ENCODE measurements around the gene FNIP1. TPM values are rescaled to one million over a fixed set of nuclear protein-coding genes. Genes with fewer than 3 reads are reported as not detected.
A peak's percentile ranks its signal among the peaks of the same experiment; 100 is the strongest.

The FNIP1 gene
- total and polyA plus RNA-seq, 2 of the 13 experiments (the other 11 are each of a cell fraction or from before 2014, with no cell fraction given), result 10.9 to 29.3 TPM

- TF ChIP-seq PTBP1 (IDR thresholded peaks at IDR 0.05; ENCODE audit: low read depth, low read length, poor library complexity, severe bottlenecking), result no peak
- TF ChIP-seq TRIM24 (CRISPR knock-in tag; IDR thresholded peaks at IDR 0.05), result no peak
- TF ChIP-seq ZBTB7A (CRISPR knock-in tag; IDR thresholded peaks at IDR 0.05), result peak; percentile 63; the same call in 1 of the 2 replicates
- TF ChIP-seq GATAD1 (CRISPR knock-in tag; IDR thresholded peaks at IDR 0.05), result peak; percentile 74
- peak; percentile 79; the same call in 1 of the 2 replicates for TF ChIP-seq ZBTB4 (CRISPR knock-in tag; IDR thresholded peaks at IDR 0.05; ENCODE audit: borderline replicate concordance)
- no peak for TF ChIP-seq FLYWCH1 (CRISPR knock-in tag; IDR thresholded peaks at IDR 0.05)
- peak; percentile 37; the same call in 1 of the 2 replicates for TF ChIP-seq BCL3 (CRISPR knock-in tag; IDR thresholded peaks at IDR 0.05)
- TF ChIP-seq FOXK2 (IDR thresholded peaks at IDR 0.05), result no peak
- no peak for TF ChIP-seq ZNF784 (CRISPR knock-in tag; IDR thresholded peaks at IDR 0.05; ENCODE audit: borderline replicate concordance)
- no peak for TF ChIP-seq SCMH1 (CRISPR knock-in tag; IDR thresholded peaks at IDR 0.05; ENCODE audit: borderline replicate concordance)
- no peak; the same call in 1 of the 2 replicates for TF ChIP-seq ZSCAN29 (CRISPR knock-in tag; conservative IDR thresholded peaks at IDR 0.05)
- peak; percentile 80 for TF ChIP-seq POLR2AphosphoS5 (IDR thresholded peaks at IDR 0.05; ENCODE audit: low read depth, low read length)
- TF ChIP-seq SMARCE1 (IDR thresholded peaks at IDR 0.05; ENCODE audit: borderline replicate concordance), result no peak
- TF ChIP-seq PRMT3 (CRISPR knock-in tag; IDR thresholded peaks at IDR 0.05; ENCODE audit: borderline replicate concordance, low read depth), result peak; percentile 81; the same call in 1 of the 2 replicates
- no peak for TF ChIP-seq ZNF274 (CRISPR knock-in tag; IDR thresholded peaks at IDR 0.05)
- peak; percentile 42; the same call in 1 of the 2 replicates for TF ChIP-seq NR1H2 (CRISPR knock-in tag; IDR thresholded peaks at IDR 0.05; ENCODE audit: borderline replicate concordance, low read depth)
- no peak for TF ChIP-seq RNF2 (conservative IDR thresholded peaks at IDR 0.05; ENCODE audit: low read depth)
- TF ChIP-seq ZNF138 (CRISPR knock-in tag; IDR thresholded peaks at IDR 0.05; ENCODE audit: low read depth), result no peak
- TF ChIP-seq PCBP1 (IDR thresholded peaks at IDR 0.05; ENCODE audit: borderline replicate concordance, low read depth, low read length), result no peak
- peak; percentile 53 for TF ChIP-seq RAD51 (IDR thresholded peaks at IDR 0.05; ENCODE audit: borderline replicate concordance)
- TF ChIP-seq, protein P1, sequence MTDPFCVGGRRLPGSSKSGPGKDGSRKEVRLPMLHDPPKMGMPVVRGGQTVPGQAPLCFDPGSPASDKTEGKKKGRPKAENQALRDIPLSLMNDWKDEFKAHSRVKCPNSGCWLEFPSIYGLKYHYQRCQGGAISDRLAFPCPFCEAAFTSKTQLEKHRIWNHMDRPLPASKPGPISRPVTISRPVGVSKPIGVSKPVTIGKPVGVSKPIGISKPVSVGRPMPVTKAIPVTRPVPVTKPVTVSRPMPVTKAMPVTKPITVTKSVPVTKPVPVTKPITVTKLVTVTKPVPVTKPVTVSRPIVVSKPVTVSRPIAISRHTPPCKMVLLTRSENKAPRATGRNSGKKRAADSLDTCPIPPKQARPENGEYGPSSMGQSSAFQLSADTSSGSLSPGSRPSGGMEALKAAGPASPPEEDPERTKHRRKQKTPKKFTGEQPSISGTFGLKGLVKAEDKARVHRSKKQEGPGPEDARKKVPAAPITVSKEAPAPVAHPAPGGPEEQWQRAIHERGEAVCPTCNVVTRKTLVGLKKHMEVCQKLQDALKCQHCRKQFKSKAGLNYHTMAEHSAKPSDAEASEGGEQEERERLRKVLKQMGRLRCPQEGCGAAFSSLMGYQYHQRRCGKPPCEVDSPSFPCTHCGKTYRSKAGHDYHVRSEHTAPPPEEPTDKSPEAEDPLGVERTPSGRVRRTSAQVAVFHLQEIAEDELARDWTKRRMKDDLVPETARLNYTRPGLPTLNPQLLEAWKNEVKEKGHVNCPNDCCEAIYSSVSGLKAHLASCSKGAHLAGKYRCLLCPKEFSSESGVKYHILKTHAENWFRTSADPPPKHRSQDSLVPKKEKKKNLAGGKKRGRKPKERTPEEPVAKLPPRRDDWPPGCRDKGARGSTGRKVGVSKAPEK (CRISPR knock-in tag; IDR thresholded peaks at IDR 0.05; ENCODE audit: borderline replicate concordance), result 0 out of 2 replicates have a peak, but pooled peaks have one; percentile 85
Observed at GRCh38 chr5:131634996-131635683, 161.7 kb downstream of the FNIP1 start, which contains the start of gene RAPGEF6 (continued).

All from HepG2 (cell line).